GM19455 (cell line): ENCODE results near the gene RAX2.

Experiments used
- ATAC-seq: cut with Tn5 transposase; IDR thresholded peaks from one replicate; pipeline ENCODE4 v1.9.1; 2021; ENCODE audit not compliant: unreplicated experiment

The RAX2 gene

GRCh38 chr19:3801412-3802096 is 29.5 kb upstream of the RAX2 start:
- no peak for ATAC-seq

GRCh38 chr19:3800996-3801395 is 29.0 kb upstream of the RAX2 start:
- no peak for ATAC-seq

GRCh38 chr19:3798137-3798536 is 26.1 kb upstream of the RAX2 start:
- no peak for ATAC-seq

- ATAC-seq, result no peak
Observed at GRCh38 chr19:3796358-3796757, 24.3 kb upstream of the RAX2 start.

- ATAC-seq, result no peak
Observed at GRCh38 chr19:3793799-3794198, 21.8 kb upstream of the RAX2 start.

- ATAC-seq, result no peak
Observed at GRCh38 chr19:3792114-3792513, 20.1 kb upstream of the RAX2 start.

GRCh38 chr19:3790941-3791340 is 18.9 kb upstream of the RAX2 start:
- no peak for ATAC-seq

- no peak for ATAC-seq
Observed at GRCh38 chr19:3790209-3790734, 18.2 kb upstream of the RAX2 start.

GRCh38 chr19:3788996-3789778 is 17.2 kb upstream of the RAX2 start:
- no peak for ATAC-seq

GRCh38 chr19:3785938-3786824 is 14.2 kb upstream of the RAX2 start, which contains the start of gene MATK:
Gene MATK, minus strand, starts transcription at chr19:3786381. Its CDS starts 1,246 bp downstream, at chr19:3785135.
- ATAC-seq, result no peak

GRCh38 chr19:3785451-3785937 is 13.5 kb upstream of the RAX2 start:
- ATAC-seq, result no peak

GRCh38 chr19:3784607-3785450 is 12.8 kb upstream of the RAX2 start:
- ATAC-seq, result no peak

- ATAC-seq, result no peak
Observed at GRCh38 chr19:3783660-3784584, 11.9 kb upstream of the RAX2 start.

GRCh38 chr19:3782903-3783302 is 10.9 kb upstream of the RAX2 start:
- ATAC-seq, result no peak

- no peak for ATAC-seq
Observed at GRCh38 chr19:3782330-3782729, 10.3 kb upstream of the RAX2 start.

- no peak for ATAC-seq
Observed at GRCh38 chr19:3781603-3782002, 9.6 kb upstream of the RAX2 start.

GRCh38 chr19:3780786-3781304 is 8.8 kb upstream of the RAX2 start:
- ATAC-seq, result no peak

- no peak for ATAC-seq
Observed at GRCh38 chr19:3778899-3779723, 7.1 kb upstream of the RAX2 start.
